ENCODE measurements around the gene HMGB3. TPM values are rescaled to one million over a fixed set of nuclear protein-coding genes. Genes with fewer than 3 reads are reported as not detected.
"Not testable (repeated sequence)": the region's sequence is repeated elsewhere in the genome, so short reads cannot be mapped to it uniquely, and the experiment has no call there.

HMGB3 gene
- total RNA-seq, 1 experiment from 2014 or later: 93.1 TPM

- no peak for DNase-seq (ENCODE audit: extremely low read depth, low read depth)
These were observed 7.3 kb upstream of the HMGB3 start for GRCh38 chrX:150975655-150976390.

GRCh38 chrX:150977411-150978162 lies 5.5 kb upstream of the HMGB3 start:
- no peak for DNase-seq (ENCODE audit: extremely low read depth, low read depth)

GRCh38 chrX:150980186-150980585 lies 2.9 kb upstream of the HMGB3 start:
- DNase-seq (ENCODE audit: extremely low read depth, low read depth): no peak

GRCh38 chrX:150980711-150981110 lies 2.4 kb upstream of the HMGB3 start:
- no peak for DNase-seq (ENCODE audit: extremely low read depth, low read depth)

- no peak for DNase-seq (ENCODE audit: extremely low read depth, low read depth)
These were observed 824 bp upstream of the HMGB3 start for GRCh38 chrX:150982235-150982787.

- DNase-seq (ENCODE audit: extremely low read depth, low read depth): no peak
These were observed 510 bp downstream of the HMGB3 start for GRCh38 chrX:150983521-150984168.

GRCh38 chrX:150984169-150984824 lies 1.2 kb downstream of the HMGB3 start:
- DNase-seq (ENCODE audit: extremely low read depth, low read depth): no peak

GRCh38 chrX:150987687-150988086 lies 4.6 kb downstream of the HMGB3 start:
- not testable (repeated sequence) for DNase-seq (ENCODE audit: extremely low read depth, low read depth)

GRCh38 chrX:150989420-150989819 lies 6.3 kb downstream of the HMGB3 start:
- no peak for DNase-seq (ENCODE audit: extremely low read depth, low read depth)

- DNase-seq (ENCODE audit: extremely low read depth, low read depth): no peak
These were observed 7.8 kb downstream of the HMGB3 start for GRCh38 chrX:150990910-150991309.

- no peak for DNase-seq (ENCODE audit: extremely low read depth, low read depth)
These were observed 17.8 kb downstream of the HMGB3 start for GRCh38 chrX:151000861-151001331.

- no peak for DNase-seq (ENCODE audit: extremely low read depth, low read depth)
These were observed 20.9 kb downstream of the HMGB3 start for GRCh38 chrX:151004085-151004484.

GRCh38 chrX:151006410-151007109 lies 23.4 kb downstream of the HMGB3 start:
- no peak for DNase-seq (ENCODE audit: extremely low read depth, low read depth)

- no peak for DNase-seq (ENCODE audit: extremely low read depth, low read depth)
These were observed 26.4 kb downstream of the HMGB3 start for GRCh38 chrX:151009582-151009981.

- no peak for DNase-seq (ENCODE audit: extremely low read depth, low read depth)
These were observed 30.1 kb downstream of the HMGB3 start for GRCh38 chrX:151013164-151013743.

GRCh38 chrX:151015684-151016083 lies 32.5 kb downstream of the HMGB3 start:
- DNase-seq (ENCODE audit: extremely low read depth, low read depth): no peak

- DNase-seq (ENCODE audit: extremely low read depth, low read depth): no peak
These were observed 36.7 kb downstream of the HMGB3 start for GRCh38 chrX:151019856-151020255.

- no peak for DNase-seq (ENCODE audit: extremely low read depth, low read depth)
These were observed 47.7 kb downstream of the HMGB3 start for GRCh38 chrX:151030845-151031244.

GRCh38 chrX:151031391-151031975 lies 48.3 kb downstream of the HMGB3 start:
- DNase-seq (ENCODE audit: extremely low read depth, low read depth): no peak
